Glutamatergic neuron (in vitro differentiated cells): ENCODE measurements around the gene ZBTB46. TPM values are rescaled to one million over a fixed set of nuclear protein-coding genes. Genes with fewer than 3 reads are reported as not detected.

ENCODE experiments used
- DNase-seq: peaks from one replicate; pipeline ENCODE4 v3.0.0; 2022
- H3K27ac Mint-ChIP-seq: one replicate; pipeline ENCODE4 v1.8.0; 2020; ENCODE audit warnings: mild to moderate bottlenecking, mixed read lengths, inconsistent platforms; ENCODE audit not compliant: unreplicated experiment
- H3K27me3 Mint-ChIP-seq: one replicate; pipeline ENCODE4 v1.8.0; 2020; ENCODE audit warnings: mild to moderate bottlenecking, moderate library complexity, mixed read lengths, inconsistent platforms; ENCODE audit not compliant: unreplicated experiment
- H3K36me3 Mint-ChIP-seq: one replicate; pipeline ENCODE4 v1.8.0; 2020; ENCODE audit warnings: mild to moderate bottlenecking, mixed read lengths, inconsistent platforms; ENCODE audit not compliant: unreplicated experiment
- H3K4me1 Mint-ChIP-seq: one replicate; pipeline ENCODE4 v1.8.0; 2020; ENCODE audit warnings: mild to moderate bottlenecking, low read depth, mixed read lengths, inconsistent platforms; ENCODE audit not compliant: unreplicated experiment
- H3K4me3 Mint-ChIP-seq: one replicate; pipeline ENCODE4 v1.8.0; 2020; ENCODE audit warnings: mild to moderate bottlenecking, mixed read lengths, inconsistent platforms; ENCODE audit not compliant: unreplicated experiment
- H3K9me3 Mint-ChIP-seq: one replicate; pipeline ENCODE4 v1.8.0; 2020; ENCODE audit warnings: mild to moderate bottlenecking, moderate library complexity, mixed read lengths, inconsistent platforms; ENCODE audit not compliant: unreplicated experiment
- CTCF ChIP-seq: fragments of 200-600 bp; sonication (generic); IDR thresholded peaks from one replicate; pipeline ENCODE4 v1.5.0; 2021; ENCODE audit not compliant: partially characterized antibody, unreplicated experiment
- total RNA-seq: library from RNA; stranded (reverse); fragmentation: NEBNext Ultra II Directional; extraction: Animal tissue kit (Norgen Biotek cat#: 25700); gene quantifications from one replicate; pipeline ENCODE4 v1.2.1, GENCODE V29; 2021; ENCODE audit not compliant: unreplicated experiment

The ZBTB46 gene
- total RNA-seq, 1 donor from 2014 or later: 94.4 TPM

- no peaks in the 10 kb centered on the region for H3K36me3 Mint-ChIP-seq
- peak overlapping the region; percentile 97 for H3K4me3 Mint-ChIP-seq
- peak; percentile 34 for TF ChIP-seq CTCF
- peaks cover 4% of the 10 kb centered on the region for H3K27me3 Mint-ChIP-seq
- H3K9me3 Mint-ChIP-seq: peaks cover 9% of the 10 kb centered on the region
- H3K4me1 Mint-ChIP-seq: peaks cover 12% of the 10 kb centered on the region
- peak overlapping the region; percentile 23 for H3K27ac Mint-ChIP-seq
- DNase-seq: peak; percentile 73
Observed at GRCh38 chr20:63863798-63864544, 32.9 kb upstream of the ZBTB46 start.

- H3K9me3 Mint-ChIP-seq: peaks cover 6% of the 10 kb centered on the region
- H3K4me3 Mint-ChIP-seq: peak overlapping the region; percentile 85
- TF ChIP-seq CTCF: no peak
- peak overlapping the region; percentile 23 for H3K27ac Mint-ChIP-seq
- H3K4me1 Mint-ChIP-seq: peaks cover 12% of the 10 kb centered on the region
- H3K36me3 Mint-ChIP-seq: no peaks in the 10 kb centered on the region
- DNase-seq: no peak
- peaks cover 4% of the 10 kb centered on the region for H3K27me3 Mint-ChIP-seq
Observed at GRCh38 chr20:63863021-63863797, 32.1 kb upstream of the ZBTB46 start.

- no peak for DNase-seq
- H3K4me1 Mint-ChIP-seq: peaks cover 11% of the 10 kb centered on the region
- no peak for TF ChIP-seq CTCF
- H3K27ac Mint-ChIP-seq: no peak overlapping the region
- H3K27me3 Mint-ChIP-seq: peaks cover 4% of the 10 kb centered on the region
- no peak overlapping the region for H3K4me3 Mint-ChIP-seq
- peaks cover 3% of the 10 kb centered on the region for H3K9me3 Mint-ChIP-seq
- no peaks in the 10 kb centered on the region for H3K36me3 Mint-ChIP-seq
Observed at GRCh38 chr20:63861981-63862901, 31.2 kb upstream of the ZBTB46 start.

GRCh38 chr20:63861365-63861934 lies 30.4 kb upstream of the ZBTB46 start, which contains the start of gene ABHD16B:
Gene ABHD16B (plus strand): TSS chr20:63861498. CDS start chr20:63861541, 43 bp downstream.
- no peak for TF ChIP-seq CTCF
- H3K4me1 Mint-ChIP-seq: peaks cover 14% of the 10 kb centered on the region

More at GRCh38 chr20:63861365-63861934, 30.4 kb upstream of the ZBTB46 start, which contains the start of gene ABHD16B:
- peaks cover 3% of the 10 kb centered on the region for H3K9me3 Mint-ChIP-seq
- H3K4me3 Mint-ChIP-seq: no peak within 1 kb of the TSS
- DNase-seq: no peak
- H3K36me3 Mint-ChIP-seq: no peaks in the 10 kb centered on the region
- H3K27me3 Mint-ChIP-seq: peaks cover 4% of the 10 kb centered on the region
- H3K27ac Mint-ChIP-seq: no peak within 1 kb of the TSS
